ENCODE data around the gene LSAMP.
A peak's percentile ranks its signal among the peaks of the same experiment; 100 is the strongest.

Gene LSAMP

DNA sequence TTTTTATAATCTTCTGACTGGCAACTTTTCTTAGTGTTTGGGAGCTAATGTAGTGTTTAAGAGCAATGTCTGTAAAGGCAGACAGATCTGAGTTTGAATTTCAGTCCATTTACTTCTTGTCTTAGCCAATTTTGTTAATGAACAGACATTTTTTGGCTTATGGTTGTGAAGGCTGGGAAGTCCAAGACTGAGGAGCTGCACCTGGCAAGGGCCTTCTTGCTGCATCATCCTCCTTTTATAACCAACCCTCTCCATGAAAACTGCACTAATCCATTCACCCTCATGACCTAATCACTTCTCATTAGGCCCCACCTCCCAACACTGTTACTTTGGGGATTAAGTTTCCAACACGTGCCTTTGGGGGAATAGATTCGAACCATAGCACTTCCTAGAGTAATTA is 657.5 kb downstream of the LSAMP start:
- TF ChIP-seq EZH2phosphoT487 (IDR thresholded peaks at IDR 0.05; ENCODE audit: borderline replicate concordance) = no peak
- TF ChIP-seq, protein P1, sequence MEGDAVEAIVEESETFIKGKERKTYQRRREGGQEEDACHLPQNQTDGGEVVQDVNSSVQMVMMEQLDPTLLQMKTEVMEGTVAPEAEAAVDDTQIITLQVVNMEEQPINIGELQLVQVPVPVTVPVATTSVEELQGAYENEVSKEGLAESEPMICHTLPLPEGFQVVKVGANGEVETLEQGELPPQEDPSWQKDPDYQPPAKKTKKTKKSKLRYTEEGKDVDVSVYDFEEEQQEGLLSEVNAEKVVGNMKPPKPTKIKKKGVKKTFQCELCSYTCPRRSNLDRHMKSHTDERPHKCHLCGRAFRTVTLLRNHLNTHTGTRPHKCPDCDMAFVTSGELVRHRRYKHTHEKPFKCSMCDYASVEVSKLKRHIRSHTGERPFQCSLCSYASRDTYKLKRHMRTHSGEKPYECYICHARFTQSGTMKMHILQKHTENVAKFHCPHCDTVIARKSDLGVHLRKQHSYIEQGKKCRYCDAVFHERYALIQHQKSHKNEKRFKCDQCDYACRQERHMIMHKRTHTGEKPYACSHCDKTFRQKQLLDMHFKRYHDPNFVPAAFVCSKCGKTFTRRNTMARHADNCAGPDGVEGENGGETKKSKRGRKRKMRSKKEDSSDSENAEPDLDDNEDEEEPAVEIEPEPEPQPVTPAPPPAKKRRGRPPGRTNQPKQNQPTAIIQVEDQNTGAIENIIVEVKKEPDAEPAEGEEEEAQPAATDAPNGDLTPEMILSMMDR (conservative IDR thresholded peaks at IDR 0.05; ENCODE audit: low read length) = no peak
- H3K36me3 ChIP-seq (ENCODE audit: insufficient read depth, low read length) = no peaks in the 10 kb centered on the region
- no peak overlapping the region for H2AFZ ChIP-seq (ENCODE audit: low read length)
- no peaks in the 10 kb centered on the region for H3K9me2 ChIP-seq (replicated peaks; ENCODE audit: low read depth, low read length)
- H3K4me3 ChIP-seq (ENCODE audit: low read length, poor library complexity, severe bottlenecking) = no peak overlapping the region
- no peaks in the 10 kb centered on the region for H3K79me2 ChIP-seq (ENCODE audit: insufficient read depth, low read length)
- H3K9ac ChIP-seq (ENCODE audit: low read depth, low read length, poor library complexity, severe bottlenecking) = no peak overlapping the region
- no peaks in the 10 kb centered on the region for H4K20me1 ChIP-seq (ENCODE audit: insufficient read depth, low read length, poor library complexity, severe bottlenecking)
- no peaks in the 10 kb centered on the region for H3K27me3 ChIP-seq (ENCODE audit: insufficient read depth, low read length, poor library complexity, severe bottlenecking)
- no peak overlapping the region for H3K4me2 ChIP-seq (ENCODE audit: low read depth, low read length, poor library complexity, severe bottlenecking)
- H3F3A ChIP-seq (ENCODE audit: low read depth) = no peaks in the 10 kb centered on the region
- H3K4me1 ChIP-seq (ENCODE audit: insufficient read depth, low read length, poor library complexity, severe bottlenecking) = peaks cover 15% of the 10 kb centered on the region
- no peaks in the 10 kb centered on the region for H3K9me3 ChIP-seq (ENCODE audit: insufficient read depth, low read depth, low read length)

GRCh38 chr3:115785782-115786181 is 659.5 kb downstream of the LSAMP start:
- Histone ChIP-seq H3K4me2 (ENCODE audit: low read depth, low read length, poor library complexity, severe bottlenecking) (peak overlapping the region; percentile 72), H2AFZ (ENCODE audit: low read length) (peak overlapping the region; percentile 87; the same call in 1 of the 2 replicates), H3F3A (ENCODE audit: low read depth) (no peaks in the 10 kb centered on the region), H3K79me2 (ENCODE audit: insufficient read depth, low read length) (no peaks in the 10 kb centered on the region), H4K20me1 (ENCODE audit: insufficient read depth, low read length, poor library complexity, severe bottlenecking) (no peaks in the 10 kb centered on the region), H3K4me3 (ENCODE audit: low read length, poor library complexity, severe bottlenecking) (no peak overlapping the region), H3K9me2 (replicated peaks; ENCODE audit: low read depth, low read length) (no peaks in the 10 kb centered on the region), H3K27me3 (ENCODE audit: insufficient read depth, low read length, poor library complexity, severe bottlenecking) (no peaks in the 10 kb centered on the region), H3K36me3 (ENCODE audit: insufficient read depth, low read length) (no peaks in the 10 kb centered on the region), H3K9ac (ENCODE audit: low read depth, low read length, poor library complexity, severe bottlenecking) (no peak overlapping the region), H3K9me3 (ENCODE audit: insufficient read depth, low read depth, low read length) (no peaks in the 10 kb centered on the region), H3K4me1 (ENCODE audit: insufficient read depth, low read length, poor library complexity, severe bottlenecking) (peaks cover 10% of the 10 kb centered on the region)
- TF ChIP-seq EZH2phosphoT487 (IDR thresholded peaks at IDR 0.05; ENCODE audit: borderline replicate concordance) = no peak
- TF ChIP-seq, protein P1 (conservative IDR thresholded peaks at IDR 0.05; ENCODE audit: low read length) = no peak

DNA sequence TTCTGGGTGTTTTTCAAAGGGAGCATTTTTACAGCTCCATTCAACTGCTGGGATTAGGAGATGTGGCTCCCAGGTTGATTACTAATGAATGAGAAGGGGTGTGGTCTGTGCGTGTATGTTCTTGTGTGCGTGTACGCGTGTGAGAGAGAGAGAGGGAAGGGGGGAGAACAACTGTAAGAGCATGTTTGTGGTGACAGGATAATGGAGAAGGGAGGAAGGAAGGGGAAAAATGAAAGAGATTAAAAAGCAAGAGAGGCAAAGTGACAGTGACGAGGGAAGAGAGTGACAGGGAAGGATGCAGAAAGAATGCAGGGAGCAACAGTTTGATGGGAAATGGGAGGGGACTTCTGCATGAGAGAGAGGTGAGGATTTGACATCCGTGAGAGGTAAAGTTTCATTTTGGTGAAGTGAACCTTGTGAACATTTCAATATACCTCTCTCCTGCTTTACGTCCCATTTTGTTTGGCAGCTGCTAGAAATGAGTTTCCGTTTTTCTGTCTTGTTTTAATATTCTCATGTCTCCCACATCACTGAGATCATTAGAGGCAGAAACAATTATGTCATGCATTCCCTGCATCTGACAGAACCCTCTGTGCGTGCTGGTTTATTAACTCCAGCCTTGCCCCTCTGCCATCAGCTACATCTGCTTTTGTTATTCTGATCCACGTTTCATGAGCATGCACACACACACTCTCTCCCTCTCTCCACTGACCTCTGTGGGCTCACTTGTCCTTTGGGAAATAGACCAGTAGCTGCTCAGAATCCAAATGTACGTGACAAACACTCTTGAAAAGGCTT is 660.3 kb downstream of the LSAMP start:
- Histone ChIP-seq H3K4me3 (ENCODE audit: low read length, poor library complexity, severe bottlenecking) (peak overlapping the region; percentile 70), H2AFZ (ENCODE audit: low read length) (peak overlapping the region; percentile 87), H3K4me1 (ENCODE audit: insufficient read depth, low read length, poor library complexity, severe bottlenecking) (peaks cover 10% of the 10 kb centered on the region), H4K20me1 (ENCODE audit: insufficient read depth, low read length, poor library complexity, severe bottlenecking) (no peaks in the 10 kb centered on the region), H3K27me3 (ENCODE audit: insufficient read depth, low read length, poor library complexity, severe bottlenecking) (no peaks in the 10 kb centered on the region), H3K9me2 (replicated peaks; ENCODE audit: low read depth, low read length) (no peaks in the 10 kb centered on the region), H3K4me2 (ENCODE audit: low read depth, low read length, poor library complexity, severe bottlenecking) (peak overlapping the region; percentile 72), H3K9me3 (ENCODE audit: insufficient read depth, low read depth, low read length) (no peaks in the 10 kb centered on the region), H3K9ac (ENCODE audit: low read depth, low read length, poor library complexity, severe bottlenecking) (peak overlapping the region; percentile 74), H3K36me3 (ENCODE audit: insufficient read depth, low read length) (no peaks in the 10 kb centered on the region), H3F3A (ENCODE audit: low read depth) (no peaks in the 10 kb centered on the region), H3K79me2 (ENCODE audit: insufficient read depth, low read length) (no peaks in the 10 kb centered on the region)
- TF ChIP-seq, protein P1 (conservative IDR thresholded peaks at IDR 0.05; ENCODE audit: low read length) = no peak
- TF ChIP-seq EZH2phosphoT487 (IDR thresholded peaks at IDR 0.05; ENCODE audit: borderline replicate concordance) = no peak
